ENCODE measurements around the gene ST7L. TPM values are rescaled to one million over a fixed set of nuclear protein-coding genes. Genes with fewer than 3 reads are reported as not detected.

Gene ST7L
- total RNA-seq, 2 experiments from 2014 or later = 25.5 to 29.8 TPM

GRCh38 chr1:112636056-112636455, 17.1 kb upstream of the ST7L start:
- DNase-seq (no peak), ATAC-seq (ENCODE audit: poor library complexity) (no peak)
- CTCF ChIA-PET = interaction anchor here (0.6 to 2.1 kb wide), 3 partner anchors 27 to 751 kb away, joined by 3 to 12 read pairs (median 3); partner anchors contain the start of gene MOV10
- Histone ChIP-seq H3K9me3 (ENCODE audit: control insufficient read depth in 1 of 2, insufficient read depth in 1 of 2, low read length in 2 of 2) (no peaks in the 10 kb centered on the region), H3K4me1 (ENCODE audit: insufficient read depth, low read length) (peaks cover 25% of the 10 kb centered on the region), H3K27ac (ENCODE audit: low read depth in 1 of 2, low read length in 2 of 2) (peak overlapping the region in 1 of 2 donors; percentile 0), H3K36me3 (ENCODE audit: insufficient read depth, low read length) (peaks cover 13% of the 10 kb centered on the region), H3K4me3 (ENCODE audit: low read length) (peak overlapping the region; percentile 18), H3K27me3 (ENCODE audit: control insufficient read depth in 1 of 2, insufficient read depth in 2 of 2, low read length in 2 of 2) (no peaks in the 10 kb centered on the region)
- Mint-ChIP-seq H3K36me3 (ENCODE audit: low read depth) (peaks cover 50% of the 10 kb centered on the region), H3K4me3 (peak overlapping the region; percentile 73), H3K27ac (peak overlapping the region; percentile 78), H3K4me1 (ENCODE audit: low read depth) (peaks cover 72% of the 10 kb centered on the region), H3K9me3 (no peaks in the 10 kb centered on the region), H3K27me3 (no peaks in the 10 kb centered on the region)
- TF ChIP-seq CTCF (IDR thresholded peaks at IDR 0.05) = no peak
- POLR2A ChIA-PET = interaction anchor here (1.2 to 2.7 kb wide), 4 partner anchors 13 to 38 kb away, joined by 4 to 12 read pairs (median 10); partner anchors contain the start of genes CAPZA1, MOV10 and ST7L
- intact Hi-C loops (cut with DNase I, micrococcal nuclease) = loop anchor here in 1 of 2 experiments (5.0 kb wide), 1 partner anchor 36 kb away; the partner anchor contains the start of gene MOV10

- no peaks in the 10 kb centered on the region for H3K27me3 Mint-ChIP-seq
- ATAC-seq (ENCODE audit: poor library complexity) (no peak), DNase-seq (no peak)
- TF ChIP-seq CTCF (IDR thresholded peaks at IDR 0.05) = no peak
- peaks cover 36% of the 10 kb centered on the region for H3K4me1 ChIP-seq (ENCODE audit: insufficient read depth, low read length)
- H3K36me3 ChIP-seq (ENCODE audit: insufficient read depth, low read length) = peaks cover 21% of the 10 kb centered on the region
- H3K27me3 ChIP-seq (ENCODE audit: control insufficient read depth in 1 of 2, insufficient read depth in 2 of 2, low read length in 2 of 2) = no peaks in the 10 kb centered on the region
- intact Hi-C loops (cut with DNase I, micrococcal nuclease) = no loop called here
- peaks cover 85% of the 10 kb centered on the region for H3K4me1 Mint-ChIP-seq (ENCODE audit: low read depth)
- no peak overlapping the region for H3K4me3 ChIP-seq (ENCODE audit: low read length)
- H3K9me3 Mint-ChIP-seq = no peaks in the 10 kb centered on the region
- POLR2A ChIA-PET = interaction anchor here (1.2 kb wide), 1 partner anchor 11 kb away, joined by 3 read pairs; no protein-coding TSS in a partner anchor
- H3K27ac Mint-ChIP-seq = peak overlapping the region; percentile 78
- CTCF ChIA-PET = no interaction called here
- H3K9me3 ChIP-seq (ENCODE audit: control insufficient read depth in 1 of 2, insufficient read depth in 1 of 2, low read length in 2 of 2) = no peaks in the 10 kb centered on the region
- H3K27ac ChIP-seq (ENCODE audit: low read depth in 1 of 2, low read length in 2 of 2) = no peak overlapping the region
- no peak overlapping the region for H3K4me3 Mint-ChIP-seq
- peaks cover 62% of the 10 kb centered on the region for H3K36me3 Mint-ChIP-seq (ENCODE audit: low read depth)
Observed at GRCh38 chr1:112634367-112634766, 15.4 kb upstream of the ST7L start.

DNA sequence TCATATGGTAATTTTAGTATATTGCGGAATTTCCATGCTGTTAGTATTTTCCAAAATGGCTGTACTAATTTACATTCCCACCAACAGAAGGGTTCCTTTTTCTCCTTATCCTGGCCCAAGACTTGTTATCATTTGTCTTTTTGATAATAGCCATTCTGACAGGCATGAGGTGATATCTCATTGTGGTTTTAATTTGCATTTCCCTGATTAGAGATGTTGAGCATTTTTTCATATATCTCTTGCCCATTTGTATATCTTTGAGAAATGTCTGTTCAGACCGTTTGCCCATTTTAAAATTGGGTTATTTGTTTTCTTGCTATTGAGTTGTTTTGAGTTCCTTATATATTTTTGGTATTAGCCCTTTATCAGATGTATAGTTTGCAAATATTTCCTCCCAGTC, 14.7 kb upstream of the ST7L start:
- DNase-seq = no peak
- peak overlapping the region; percentile 78 for H3K27ac Mint-ChIP-seq
- no peaks in the 10 kb centered on the region for H3K27me3 Mint-ChIP-seq
- Histone ChIP-seq H3K27ac (ENCODE audit: low read depth in 1 of 2, low read length in 2 of 2) (no peak overlapping the region), H3K9me3 (ENCODE audit: control insufficient read depth in 1 of 2, insufficient read depth in 1 of 2, low read length in 2 of 2) (no peaks in the 10 kb centered on the region), H3K27me3 (ENCODE audit: control insufficient read depth in 1 of 2, insufficient read depth in 2 of 2, low read length in 2 of 2) (no peaks in the 10 kb centered on the region), H3K4me3 (ENCODE audit: low read length) (no peak overlapping the region), H3K4me1 (ENCODE audit: insufficient read depth, low read length) (peaks cover 36% of the 10 kb centered on the region), H3K36me3 (ENCODE audit: insufficient read depth, low read length) (peaks cover 28% of the 10 kb centered on the region)
- ChIA-PET POLR2A (interaction anchor here (1.2 kb wide), 1 partner anchor 12 kb away, joined by 3 read pairs; no protein-coding TSS in a partner anchor), CTCF (interaction anchor here (0.9 kb wide), 1 partner anchor 132 kb away, joined by 3 read pairs; no protein-coding TSS in a partner anchor)
- H3K36me3 Mint-ChIP-seq (ENCODE audit: low read depth) = peaks cover 66% of the 10 kb centered on the region
- peaks cover 87% of the 10 kb centered on the region for H3K4me1 Mint-ChIP-seq (ENCODE audit: low read depth)
- intact Hi-C loops (cut with DNase I, micrococcal nuclease) = no loop called here
- ATAC-seq (ENCODE audit: poor library complexity) = no peak
- no peak for TF ChIP-seq CTCF (IDR thresholded peaks at IDR 0.05)
- no peaks in the 10 kb centered on the region for H3K9me3 Mint-ChIP-seq
- no peak overlapping the region for H3K4me3 Mint-ChIP-seq

Measured in CD4-positive, alpha-beta T cell (primary cell).